Stimulated activated CD4-positive, alpha-beta T cell treated with anti-CD3 and anti-CD28 coated beads, Interleukin-15, amount 100 ng/mL, for 24 hours (primary cell): ENCODE measurements around the gene DNAJC8.

ENCODE experiments used
- DNase-seq: peaks from one replicate; pipeline ENCODE4 v3.0.0-alpha.2; 2020

The DNAJC8 gene

DNA sequence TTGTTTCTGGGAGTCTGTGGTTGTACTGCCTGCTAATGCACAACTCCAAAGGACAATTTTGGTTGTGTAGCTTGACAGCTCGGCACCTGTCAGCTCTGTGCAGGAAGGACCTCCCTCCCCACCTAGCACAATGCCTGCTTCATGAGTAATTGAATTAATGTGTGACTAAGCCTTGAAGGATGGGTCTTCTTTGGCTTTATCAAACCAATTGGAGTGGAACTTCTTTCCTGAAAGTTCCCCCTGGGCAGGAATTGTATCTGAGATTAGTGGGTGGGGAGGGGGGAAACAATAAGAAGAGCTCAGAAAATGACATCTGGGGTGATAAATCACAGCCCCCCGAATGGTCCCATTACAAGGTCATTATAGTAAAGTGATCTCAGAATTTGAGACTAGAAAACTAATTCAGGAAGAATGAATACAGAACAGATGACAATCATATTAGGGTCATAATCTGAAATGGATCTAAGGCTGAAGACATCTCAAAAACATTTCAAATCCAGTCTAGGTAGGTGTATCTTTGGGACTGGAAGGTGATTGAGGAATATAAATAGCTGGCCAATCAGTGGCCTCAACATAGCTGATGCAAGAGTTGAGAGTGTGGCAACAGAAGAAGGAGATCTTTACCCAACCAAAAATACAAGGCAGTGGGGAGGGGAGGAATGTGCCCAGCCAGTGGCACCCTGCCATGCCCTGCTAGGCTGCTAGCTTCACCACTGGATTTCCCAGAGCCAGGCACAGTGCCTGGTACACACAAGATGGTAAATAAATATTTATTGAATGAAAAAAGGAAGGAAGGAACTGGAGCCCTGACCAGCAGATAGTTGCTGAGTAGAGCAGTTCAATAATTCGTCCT lies 16.4 kb upstream of the DNAJC8 start:
- peak; percentile 46 for DNase-seq

DNA sequence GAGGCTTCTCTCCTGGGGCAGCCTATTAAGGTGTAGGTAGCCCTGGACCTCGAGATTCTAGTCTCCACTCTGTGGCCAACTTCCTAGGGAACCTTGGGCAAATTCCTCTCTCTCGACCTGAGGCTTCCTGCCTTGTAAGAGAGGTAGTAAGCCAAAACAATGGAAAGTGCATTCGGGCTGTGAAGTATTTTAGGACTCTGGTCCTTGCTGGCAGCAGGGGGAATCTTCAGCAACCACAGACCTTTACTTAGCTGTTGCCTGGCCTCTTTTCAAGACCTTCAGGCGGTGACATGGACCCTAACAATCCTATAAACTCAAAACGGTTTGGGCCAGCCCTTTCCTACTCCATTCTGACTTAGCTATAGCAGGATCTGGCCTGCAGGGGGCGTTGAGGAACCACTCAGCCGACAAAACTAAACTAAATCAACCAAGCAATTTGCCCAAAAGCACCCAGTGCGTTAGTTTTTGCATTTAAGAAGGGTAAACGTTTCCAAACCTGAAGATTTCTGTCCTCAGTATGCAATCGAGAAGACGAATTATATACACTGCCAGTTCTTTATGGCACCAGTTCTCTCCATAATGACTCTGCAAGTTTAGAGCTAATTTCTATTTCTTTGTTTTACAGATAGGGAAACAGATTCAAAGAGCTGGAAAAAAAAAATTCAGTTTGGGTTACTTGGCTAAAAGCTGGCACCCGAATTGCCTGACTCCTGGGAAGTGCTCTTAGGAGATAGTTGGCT lies 15.6 kb upstream of the DNAJC8 start:
- DNase-seq = peak; percentile 86

DNA sequence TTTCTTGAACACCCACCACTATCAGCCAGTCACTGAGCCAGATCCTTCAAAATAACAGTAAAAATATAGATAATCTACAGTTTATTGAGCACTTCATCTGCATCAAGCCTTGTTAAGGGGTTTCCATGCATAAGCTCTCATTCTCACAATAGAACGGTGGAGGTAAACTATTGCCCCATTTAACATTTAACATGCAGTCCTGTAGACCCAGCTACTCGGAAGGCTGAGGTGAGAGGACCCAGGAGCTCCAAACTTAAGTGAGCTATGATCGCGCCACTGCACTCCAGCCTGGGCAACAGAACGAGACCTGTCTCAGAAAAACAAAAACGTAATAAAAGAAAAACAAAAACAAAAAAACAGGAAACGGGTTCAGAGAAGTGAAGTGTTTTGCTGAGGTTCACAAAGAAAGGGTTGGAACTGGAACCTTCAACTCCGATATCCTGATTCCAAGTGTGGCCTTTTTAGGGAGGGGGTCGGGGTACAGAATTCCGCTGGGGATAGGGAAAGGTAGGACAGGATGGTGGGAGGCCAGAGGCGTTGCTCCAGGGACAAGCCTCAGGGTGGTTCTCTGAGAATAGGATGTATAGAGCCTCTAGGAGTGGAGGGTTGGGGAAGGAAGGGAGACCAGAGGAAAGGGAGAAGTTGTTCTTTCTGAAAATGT lies 14.9 kb upstream of the DNAJC8 start:
- DNase-seq = no peak

DNA sequence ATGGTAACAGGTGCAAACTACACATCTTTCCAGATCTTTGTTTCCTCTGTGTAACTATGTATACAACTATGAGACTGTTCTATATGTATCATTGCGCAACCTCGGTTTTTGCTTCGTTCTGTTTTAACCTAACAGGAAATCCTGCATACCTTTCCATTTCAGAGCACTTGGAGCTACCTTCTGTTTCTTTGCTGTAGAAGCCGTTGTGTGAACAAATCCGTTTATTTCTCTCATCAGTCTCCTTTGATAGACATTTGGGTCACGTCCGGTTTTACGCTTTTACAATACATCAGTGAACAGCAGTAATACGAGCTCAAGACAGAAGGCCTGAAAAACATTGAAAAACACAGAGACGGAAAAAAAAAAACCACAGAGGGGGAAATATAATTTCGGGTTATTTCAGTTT lies 13.6 kb upstream of the DNAJC8 start:
- peak; percentile 32 for DNase-seq

DNA sequence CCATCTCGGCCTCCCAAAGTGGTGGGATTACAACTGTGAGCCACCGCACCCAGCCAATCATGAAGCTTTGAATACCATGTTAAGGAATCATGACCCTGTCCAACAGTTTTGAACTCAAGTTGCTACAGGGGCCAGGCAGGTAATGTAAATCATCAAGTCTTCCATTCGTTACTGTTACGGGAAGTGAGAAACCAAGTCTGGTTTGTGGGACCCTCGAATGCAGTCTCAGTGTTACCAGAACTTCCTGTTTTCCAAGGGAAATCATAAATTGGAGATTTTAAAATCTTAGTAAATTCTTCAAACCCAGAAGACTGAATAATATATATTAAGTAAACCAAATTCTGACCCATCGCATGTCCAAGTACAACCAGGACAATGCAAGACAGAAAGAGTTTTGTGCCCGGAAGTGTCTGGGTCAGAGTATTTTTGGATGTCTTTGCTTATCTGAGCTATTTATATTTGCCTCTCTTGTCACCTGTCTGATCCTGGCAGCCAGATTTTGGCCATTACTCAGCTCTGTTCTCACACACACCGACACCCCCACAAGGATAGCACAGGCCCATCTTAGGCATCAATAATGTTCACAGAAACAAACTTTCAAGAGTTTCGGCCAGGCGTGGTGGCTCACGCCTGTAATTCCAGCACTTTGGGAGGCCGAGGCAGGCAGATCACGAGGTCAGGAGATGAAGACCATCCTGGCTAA lies 11.9 kb upstream of the DNAJC8 start:
- no peak for DNase-seq

DNA sequence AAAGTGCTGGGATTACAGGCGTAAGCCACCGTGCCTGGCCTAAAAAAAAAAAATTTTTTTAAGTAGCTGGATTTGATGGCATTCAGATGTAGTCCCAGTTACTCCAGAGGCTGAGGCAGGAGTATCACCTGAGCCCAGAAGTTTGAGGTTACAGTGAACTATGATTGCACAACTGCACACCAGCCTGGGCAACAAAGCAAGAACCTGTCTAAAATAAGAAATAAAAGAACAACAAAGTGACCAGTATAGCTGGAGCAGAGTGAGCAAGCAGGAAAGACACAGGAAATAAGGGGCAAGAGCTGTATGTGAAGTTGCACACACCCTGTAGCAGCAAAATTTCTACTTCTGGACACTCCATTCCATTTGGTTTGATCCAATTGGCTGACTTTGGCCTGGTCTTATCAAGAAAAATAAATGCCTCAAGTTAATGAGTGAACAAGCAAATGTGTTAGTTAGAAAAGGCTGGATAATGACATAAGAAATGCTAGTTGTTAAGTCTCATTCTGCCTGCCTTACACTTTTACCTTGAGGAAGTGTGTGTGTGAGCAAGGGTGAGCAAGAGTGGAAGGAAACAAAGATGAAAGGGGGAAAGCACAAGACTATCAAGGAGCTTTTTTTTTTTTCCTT lies 11.0 kb upstream of the DNAJC8 start:
- DNase-seq = no peak

DNA sequence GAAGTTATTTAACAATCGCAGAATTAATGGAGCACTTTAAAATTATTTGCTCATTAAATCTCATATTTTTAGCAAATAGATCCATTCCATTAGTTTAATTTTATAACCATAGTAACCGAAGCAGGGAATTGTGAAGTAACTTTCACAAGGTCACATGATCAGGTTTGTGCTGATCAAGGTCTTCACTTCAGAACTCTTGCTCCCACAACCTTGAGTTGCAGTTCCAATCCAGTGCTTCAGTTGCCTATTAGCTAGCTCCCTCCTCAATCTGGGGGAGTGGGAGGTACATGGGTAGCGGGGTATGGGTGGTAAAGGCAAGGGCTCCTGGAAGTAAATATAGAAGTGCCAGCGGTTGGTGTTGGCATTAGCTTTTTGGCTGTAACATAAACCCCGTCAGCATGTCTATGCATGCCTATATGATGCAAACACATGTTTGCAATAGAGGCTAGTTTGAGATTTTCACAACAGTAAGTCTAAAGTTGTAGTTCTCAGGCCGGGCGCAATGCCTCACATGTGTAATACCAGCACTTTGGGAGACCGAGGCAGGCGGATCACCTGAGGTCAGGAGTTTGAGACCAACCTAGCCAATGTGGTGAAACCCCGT lies 8.9 kb upstream of the DNAJC8 start:
- no peak for DNase-seq

DNA sequence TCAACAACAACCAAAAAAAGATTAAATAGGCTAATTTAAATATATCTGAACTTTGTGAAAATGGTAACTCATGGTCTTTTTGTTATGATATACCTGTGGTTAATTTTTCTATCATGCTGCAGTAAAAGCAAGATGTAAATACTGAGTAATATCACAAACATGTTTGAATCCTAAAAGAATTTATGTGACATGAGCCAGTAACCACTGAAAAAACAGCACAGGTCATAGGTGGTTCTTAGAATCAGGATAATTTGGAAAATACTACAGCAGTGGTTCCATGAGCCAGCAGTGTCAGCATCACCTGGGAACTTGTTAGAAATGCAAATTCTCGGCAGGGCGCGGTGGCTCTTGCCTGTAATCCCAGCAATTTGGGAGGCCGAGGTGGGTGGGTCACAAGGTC lies 7.2 kb upstream of the DNAJC8 start:
- no peak for DNase-seq

DNA sequence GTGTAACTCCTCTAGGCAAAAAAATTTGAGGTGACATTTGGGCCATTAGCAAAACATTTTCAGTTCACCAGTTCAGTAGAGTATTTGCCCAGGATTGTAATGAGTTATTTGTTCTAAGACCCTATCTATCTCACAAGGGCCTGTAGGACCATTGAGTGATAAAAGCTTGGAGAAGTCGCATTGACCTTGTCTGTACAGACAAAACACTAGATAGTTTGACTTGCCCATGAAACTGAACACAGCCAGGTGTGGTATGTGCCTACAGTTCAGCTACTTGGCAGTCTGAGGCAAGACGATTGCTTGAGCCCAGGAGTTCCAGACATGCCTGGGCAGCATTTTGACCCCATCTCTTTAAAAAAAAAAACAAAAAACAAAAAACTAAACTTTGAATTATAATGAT lies 6.2 kb upstream of the DNAJC8 start:
- no peak for DNase-seq

DNA sequence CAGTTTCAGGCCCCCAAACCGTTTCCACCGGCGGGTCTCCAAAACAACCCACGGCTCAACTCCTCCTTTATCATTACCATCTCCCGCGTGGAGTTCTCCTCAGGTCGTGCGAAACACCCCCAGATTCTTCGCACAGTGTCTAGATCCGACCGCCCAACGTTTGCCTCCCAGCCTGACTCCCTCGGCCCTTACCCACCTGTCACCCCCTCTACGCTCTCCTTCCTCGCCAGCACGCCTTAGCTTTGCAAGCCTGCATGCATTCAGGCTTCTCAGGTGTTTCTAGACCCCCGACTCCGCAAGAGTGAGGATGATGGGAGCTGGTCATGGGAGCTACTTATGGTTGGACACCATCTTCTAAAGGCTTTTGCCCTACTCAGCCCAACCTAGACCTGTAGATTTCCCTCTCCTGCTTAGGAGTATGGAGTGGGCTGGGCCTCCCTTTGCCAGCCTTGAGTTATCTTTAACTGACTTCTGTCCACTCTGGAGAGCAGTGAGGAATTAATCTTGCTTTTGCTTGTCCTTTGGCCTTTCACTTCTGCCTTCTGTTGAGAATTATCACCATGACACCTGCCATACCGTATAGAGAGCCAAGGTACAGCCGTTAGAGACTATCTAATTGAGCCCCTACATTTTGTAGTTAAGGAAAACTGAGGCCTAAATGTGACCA lies 4.0 kb upstream of the DNAJC8 start:
- no peak for DNase-seq

DNA sequence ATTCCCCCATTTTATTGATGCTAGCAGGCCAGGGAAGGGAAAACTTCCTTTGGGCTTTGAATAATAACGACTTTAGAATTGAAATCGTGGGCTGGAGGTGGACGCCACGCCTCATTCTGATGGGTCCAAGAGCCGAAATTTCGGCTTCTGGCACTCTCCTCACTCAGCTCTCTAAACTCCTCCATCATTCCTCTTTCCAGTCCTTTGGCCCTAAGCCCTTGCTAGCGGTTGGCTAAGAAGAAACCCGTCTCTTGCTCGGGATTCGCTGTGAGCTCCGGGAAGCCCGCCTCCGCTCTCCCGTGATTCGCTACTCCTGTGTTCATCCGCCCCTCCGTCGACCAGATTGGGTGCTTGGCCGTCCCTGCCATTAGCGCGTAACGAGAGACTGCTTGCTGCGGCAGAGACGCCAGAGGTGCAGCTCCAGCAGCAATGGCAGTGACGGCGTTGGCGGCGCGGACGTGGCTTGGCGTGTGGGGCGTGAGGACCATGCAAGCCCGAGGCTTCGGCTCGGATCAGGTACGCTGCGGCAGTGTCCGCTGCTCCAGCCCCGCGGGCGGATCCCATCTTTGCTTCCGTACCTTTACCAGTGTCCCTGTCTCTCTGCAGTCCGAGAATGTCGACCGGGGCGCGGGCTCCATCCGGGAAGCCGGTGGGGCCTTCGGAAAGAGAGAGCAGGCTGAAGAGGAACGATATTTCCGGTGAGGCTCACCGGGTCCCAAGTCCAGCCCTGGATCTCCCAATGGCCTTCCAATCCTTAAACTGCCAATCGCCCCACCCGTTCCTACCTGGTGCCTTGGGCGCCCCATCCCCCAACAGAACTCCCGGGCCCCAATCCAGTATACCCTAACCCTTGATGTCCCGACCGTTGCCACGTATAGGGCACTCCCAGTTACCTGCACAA lies 3.2 kb upstream of the DNAJC8 start, which contains the start of gene ATP5IF1:
TSS of gene ATP5IF1 (plus strand) at position 370 of the 901 bp plus-strand sequence. CDS start at position 430, 60 bp downstream.
- DNase-seq = peak; percentile 97

DNA sequence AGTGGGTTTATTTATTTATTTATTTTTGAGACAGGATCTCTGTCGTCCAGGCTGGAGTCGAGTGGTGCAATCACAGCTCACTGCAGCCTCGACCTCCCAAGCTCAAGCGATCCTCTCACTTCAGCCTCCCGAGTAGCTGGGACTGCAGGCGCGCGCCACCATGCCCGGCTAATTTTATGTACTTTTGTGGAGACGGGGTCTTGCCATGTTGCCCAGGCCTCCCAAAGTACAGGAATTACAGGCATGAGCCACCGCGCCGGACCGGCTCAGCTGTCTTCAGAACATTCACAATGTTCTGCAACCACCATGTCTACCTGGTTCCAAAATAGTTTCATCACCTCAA lies 406 bp upstream of the DNAJC8 start:
- DNase-seq = no peak

DNA sequence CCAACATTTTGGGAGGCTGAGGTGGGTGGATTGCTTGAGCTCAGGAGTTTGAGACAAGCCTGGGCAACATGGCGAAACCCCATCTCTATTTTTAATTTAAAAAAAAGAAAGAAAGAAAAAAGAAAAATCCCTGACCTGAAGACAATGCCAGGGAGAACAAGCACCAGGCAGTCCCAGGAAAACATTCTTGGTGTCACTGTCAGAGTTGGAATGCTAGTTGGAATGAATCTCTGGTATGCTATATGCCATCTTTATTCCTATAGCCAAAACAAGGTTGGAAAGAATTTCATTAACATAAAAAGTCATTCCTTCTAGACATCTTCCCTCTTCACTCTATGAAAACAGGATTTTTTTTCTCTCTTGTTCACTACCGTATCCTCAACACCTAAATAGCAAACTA lies 2.8 kb downstream of the DNAJC8 start:
- DNase-seq = no peak

DNA sequence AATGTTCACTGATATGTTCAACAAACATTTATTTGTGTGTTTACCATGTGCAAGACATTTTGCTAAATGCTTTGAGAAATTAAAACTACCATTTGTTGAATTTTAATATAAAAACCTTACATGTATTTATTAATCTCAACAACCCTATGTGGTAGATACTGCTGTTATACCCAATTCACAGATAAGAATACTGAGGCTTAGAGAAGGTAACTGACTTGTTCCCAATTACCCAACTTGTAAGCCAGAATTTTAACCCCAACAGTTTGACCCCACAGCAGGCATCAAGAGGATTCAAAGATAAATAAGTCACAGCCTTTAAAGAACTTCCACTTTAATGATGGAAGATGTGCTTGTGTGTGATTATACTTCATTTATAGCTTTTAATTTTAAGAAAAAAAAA lies 3.7 kb downstream of the DNAJC8 start:
- DNase-seq = no peak

DNA sequence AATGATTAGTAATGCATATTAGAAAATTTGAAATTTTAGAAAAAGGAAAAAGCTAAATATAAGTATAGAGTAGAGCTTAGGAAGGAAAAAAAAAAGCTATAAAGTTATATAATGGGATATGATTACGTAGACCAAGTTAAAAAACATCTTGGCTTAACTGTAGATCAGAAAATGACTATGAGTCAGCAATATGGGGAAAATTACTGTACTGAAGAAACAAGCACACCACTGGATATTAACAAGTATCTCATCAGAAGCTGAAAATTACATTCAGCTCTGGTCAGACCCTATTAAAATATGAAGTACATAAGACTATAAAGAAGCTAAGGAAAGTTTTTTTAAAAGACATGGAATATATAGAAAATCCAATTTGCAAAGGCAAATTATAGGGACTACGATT lies 19.5 kb downstream of the DNAJC8 start:
- DNase-seq = no peak

DNA sequence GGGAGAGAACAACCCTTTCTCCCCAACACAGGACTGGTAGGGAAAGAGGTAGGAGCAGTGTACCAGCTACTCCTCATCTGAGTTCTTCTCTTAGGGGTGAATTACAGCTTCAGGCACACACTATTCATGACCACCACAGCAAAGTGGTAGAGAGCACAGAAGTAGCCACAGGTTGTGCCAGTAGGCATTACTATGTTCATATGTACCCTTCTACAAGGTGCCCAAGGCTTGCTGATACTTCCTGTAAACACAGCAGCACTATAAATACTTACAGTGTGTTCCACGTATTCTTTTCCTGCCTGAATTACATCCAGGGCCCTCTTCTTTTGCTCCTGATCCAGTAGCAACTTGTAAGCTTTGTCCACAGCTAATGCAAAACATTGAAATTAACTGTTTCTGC lies 23.1 kb downstream of the DNAJC8 start:
- DNase-seq = no peak

DNA sequence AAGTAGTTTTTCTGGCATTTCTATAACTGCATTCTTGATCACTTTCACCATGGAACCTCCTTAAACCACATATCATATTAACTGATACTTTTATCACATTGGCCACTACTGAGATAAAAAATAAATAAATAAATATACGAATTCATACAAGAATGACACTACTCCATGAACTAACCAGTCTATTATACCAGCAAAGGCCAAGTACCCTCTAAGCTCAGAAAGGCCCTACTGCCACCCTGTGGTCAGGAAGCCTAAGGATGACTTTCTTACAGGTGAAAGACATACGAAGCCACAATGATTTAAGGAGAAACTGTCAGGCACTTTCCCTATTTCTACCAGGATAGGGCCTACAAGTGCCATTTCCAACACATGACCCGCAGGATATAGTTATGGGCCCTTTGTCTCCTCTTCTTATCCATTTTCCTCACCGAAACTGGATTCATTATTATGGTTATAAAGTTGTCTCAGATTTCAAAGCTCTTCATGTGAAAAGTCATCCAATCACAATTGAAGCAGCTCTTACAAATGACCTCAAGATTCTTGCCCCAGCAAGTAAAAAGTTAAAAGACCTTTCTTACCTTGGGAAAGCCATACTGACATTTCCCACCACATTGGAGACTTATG lies 23.9 kb downstream of the DNAJC8 start:
- peak; percentile 64 for DNase-seq

DNA sequence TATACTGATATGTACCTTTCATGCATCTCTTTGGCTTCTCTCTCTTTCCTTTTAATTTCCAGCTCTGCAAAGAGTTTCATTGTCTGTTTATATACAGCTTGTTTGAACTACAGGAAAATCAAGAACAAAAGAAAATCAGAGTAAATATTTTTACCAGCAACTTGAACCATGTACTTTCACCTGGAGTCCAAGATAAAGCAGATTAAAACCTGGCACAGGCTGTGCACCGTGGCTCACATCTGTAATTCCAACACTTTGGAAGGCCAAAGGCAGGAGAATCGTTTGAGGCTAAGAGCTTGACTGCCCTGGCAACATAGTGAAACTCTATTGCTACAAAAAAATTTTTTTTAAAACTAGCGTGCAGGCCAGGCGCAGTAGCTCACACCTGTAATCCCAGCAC lies 27.6 kb downstream of the DNAJC8 start:
- no peak for DNase-seq

DNA sequence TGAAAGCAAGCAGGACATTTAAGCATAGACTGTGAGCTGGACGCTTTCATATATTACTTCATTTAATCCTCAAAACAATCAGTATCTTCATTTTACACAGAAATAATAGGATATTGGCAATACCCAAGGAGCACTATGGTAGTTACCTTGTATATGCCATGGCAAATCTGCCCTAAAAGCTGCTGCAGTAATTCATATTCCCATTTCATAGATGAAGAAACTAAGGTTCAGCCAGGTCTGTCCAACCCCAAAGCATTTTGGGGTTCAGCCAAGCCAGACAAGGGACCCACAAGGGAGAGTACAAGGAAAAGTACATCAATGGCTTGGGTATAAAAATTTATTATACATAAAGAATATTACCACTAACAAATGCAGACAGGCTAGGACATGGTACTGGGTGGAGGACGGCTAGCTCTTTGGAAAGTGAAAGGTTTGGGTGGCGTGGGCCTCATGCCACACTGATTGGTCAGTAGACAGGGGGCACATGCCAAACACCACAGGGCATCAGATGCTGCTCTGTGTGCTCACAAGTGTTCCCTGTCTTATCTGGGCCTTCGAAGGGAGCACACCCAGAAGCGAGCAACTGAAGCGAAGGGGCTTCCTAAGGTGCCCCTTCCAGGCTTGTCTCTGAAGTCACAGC lies 32.5 kb downstream of the DNAJC8 start:
- no peak for DNase-seq
